OCI-LY1 (cell line): ENCODE measurements around the gene RBMS1.

Source experiments
- H2AFZ ChIP-seq: fragments of 200-600 bp; sonication (generic), shearing (Covaris generic); 2 replicates; pipeline ENCODE4 v1.6.0; 2014; ENCODE audit warnings: antibody characterized with exemption, mild to moderate bottlenecking, low read length
- H3F3A ChIP-seq: fragments of 200-600 bp; sonication (generic), shearing (Covaris generic); 2 replicates; pipeline ENCODE4 v1.6.0; 2014; ENCODE audit warnings: mild to moderate bottlenecking, antibody characterized with exemption, low read length, moderate library complexity; ENCODE audit not compliant: insufficient read depth
- H3K27ac ChIP-seq: fragments of 200-600 bp; sonication (generic); 2 replicates; pipeline ENCODE4 v1.5.1; 2014; ENCODE audit warnings: low read length, mixed run types, mild to moderate bottlenecking, low read depth; ENCODE audit not compliant: poor library complexity, severe bottlenecking
- H3K27me3 ChIP-seq: fragments of 200-600 bp; sonication (generic); 2 replicates; pipeline ENCODE4 v1.6.0; 2014; ENCODE audit warnings: antibody characterized with exemption, mild to moderate bottlenecking, low read length, moderate library complexity; ENCODE audit not compliant: insufficient read depth
- H3K36me3 ChIP-seq: fragments of 200-600 bp; sonication (generic); 2 replicates; pipeline ENCODE4 v1.6.1; 2014; ENCODE audit warnings: mild to moderate bottlenecking, antibody characterized with exemption, low read length, moderate library complexity, mixed read lengths; ENCODE audit not compliant: insufficient read depth
- H3K4me1 ChIP-seq: fragments of 200-600 bp; sonication (generic); 2 replicates; pipeline ENCODE4 v1.5.1; 2014; ENCODE audit warnings: mild to moderate bottlenecking, low read length, moderate library complexity; ENCODE audit not compliant: insufficient read depth, severe bottlenecking
- H3K4me2 ChIP-seq: fragments of 200-600 bp; sonication (generic), shearing (Covaris generic); 2 replicates; pipeline ENCODE4 v1.6.1; 2014; ENCODE audit warnings: low read length
- H3K4me3 ChIP-seq: fragments of 200-600 bp; sonication (generic); 2 replicates; pipeline ENCODE4 v1.5.1; 2014; ENCODE audit warnings: low read length, low read depth, mild to moderate bottlenecking, mixed read lengths; ENCODE audit not compliant: poor library complexity, severe bottlenecking
- H3K79me2 ChIP-seq: fragments of 200-600 bp; shearing (Covaris generic); 2 replicates; pipeline ENCODE4 v1.6.1; 2016; ENCODE audit warnings: mixed run types, low read length, mixed read lengths; ENCODE audit not compliant: insufficient read depth
- H3K9ac ChIP-seq: fragments of 200-600 bp; sonication (generic), shearing (Covaris generic); 2 replicates; pipeline ENCODE4 v1.6.1; 2014; ENCODE audit warnings: mild to moderate bottlenecking, low read length, mixed read lengths
- H3K9me2 ChIP-seq: fragments of 200-600 bp; sonication (generic), shearing (Covaris generic); 2 replicates; pipeline ENCODE4 v1.6.1; 2014; ENCODE audit warnings: low read depth, mild to moderate bottlenecking, low read length, mixed read lengths
- H3K9me3 ChIP-seq: fragments of 200-600 bp; shearing (Covaris generic); 2 replicates; pipeline ENCODE4 v1.6.1; 2014; ENCODE audit warnings: low read length, mixed read lengths
- H4K20me1 ChIP-seq: fragments of 200-600 bp; sonication (generic), shearing (Covaris generic); 2 replicates; pipeline ENCODE4 v1.6.0; 2016; ENCODE audit warnings: mild to moderate bottlenecking, low read length; ENCODE audit not compliant: insufficient read depth
- EZH2 ChIP-seq: fragments of 200-600 bp; sonication (generic), shearing (Covaris generic); IDR thresholded peaks from 2 replicates; pipeline ENCODE4 v1.8.0; 2017; ENCODE audit warnings: borderline replicate concordance, mixed run types, mild to moderate bottlenecking, antibody characterized with exemption, low read length, moderate library complexity, mixed read lengths
- TF ChIP-seq, protein P1 (sequence below): fragments of 200-600 bp; sonication (generic), shearing (Covaris generic); IDR thresholded peaks from 2 replicates; pipeline ENCODE4 v1.5.1; 2017; ENCODE audit warnings: mild to moderate bottlenecking, antibody characterized with exemption, low read length, moderate library complexity, mixed read lengths

Gene RBMS1

GRCh38 chr2:160406591-160407392 is 86.8 kb downstream of the RBMS1 start:
- Histone ChIP-seq H3K4me2 (peak overlapping the region; percentile 47), H3K4me3 (peak overlapping the region; percentile 66), H3K79me2 (no peaks in the 10 kb centered on the region), H3K9me3 (no peaks in the 10 kb centered on the region), H3F3A (no peaks in the 10 kb centered on the region), H2AFZ (no peak overlapping the region), H3K27ac (no peak overlapping the region), H3K36me3 (no peaks in the 10 kb centered on the region), H4K20me1 (no peaks in the 10 kb centered on the region), H3K9me2 (no peaks in the 10 kb centered on the region), H3K27me3 (no peaks in the 10 kb centered on the region), H3K4me1 (peaks cover 19% of the 10 kb centered on the region), H3K9ac (peak overlapping the region; percentile 60)
- TF ChIP-seq, protein P1, sequence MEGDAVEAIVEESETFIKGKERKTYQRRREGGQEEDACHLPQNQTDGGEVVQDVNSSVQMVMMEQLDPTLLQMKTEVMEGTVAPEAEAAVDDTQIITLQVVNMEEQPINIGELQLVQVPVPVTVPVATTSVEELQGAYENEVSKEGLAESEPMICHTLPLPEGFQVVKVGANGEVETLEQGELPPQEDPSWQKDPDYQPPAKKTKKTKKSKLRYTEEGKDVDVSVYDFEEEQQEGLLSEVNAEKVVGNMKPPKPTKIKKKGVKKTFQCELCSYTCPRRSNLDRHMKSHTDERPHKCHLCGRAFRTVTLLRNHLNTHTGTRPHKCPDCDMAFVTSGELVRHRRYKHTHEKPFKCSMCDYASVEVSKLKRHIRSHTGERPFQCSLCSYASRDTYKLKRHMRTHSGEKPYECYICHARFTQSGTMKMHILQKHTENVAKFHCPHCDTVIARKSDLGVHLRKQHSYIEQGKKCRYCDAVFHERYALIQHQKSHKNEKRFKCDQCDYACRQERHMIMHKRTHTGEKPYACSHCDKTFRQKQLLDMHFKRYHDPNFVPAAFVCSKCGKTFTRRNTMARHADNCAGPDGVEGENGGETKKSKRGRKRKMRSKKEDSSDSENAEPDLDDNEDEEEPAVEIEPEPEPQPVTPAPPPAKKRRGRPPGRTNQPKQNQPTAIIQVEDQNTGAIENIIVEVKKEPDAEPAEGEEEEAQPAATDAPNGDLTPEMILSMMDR = peak; percentile 18; the same call in 1 of the 2 replicates
- TF ChIP-seq EZH2 = no peak

- no peak overlapping the region for H3K27ac ChIP-seq
Observed at GRCh38 chr2:160405077-160405867, 88.3 kb downstream of the RBMS1 start.

More at GRCh38 chr2:160405077-160405867, 88.3 kb downstream of the RBMS1 start:
- Histone ChIP-seq H3K4me3 (no peak overlapping the region), H3K79me2 (no peaks in the 10 kb centered on the region), H3K27me3 (no peaks in the 10 kb centered on the region), H3K9me3 (no peaks in the 10 kb centered on the region), H3K4me1 (peaks cover 12% of the 10 kb centered on the region), H3K4me2 (no peak overlapping the region), H3K9me2 (no peaks in the 10 kb centered on the region), H2AFZ (no peak overlapping the region), H3K9ac (no peak overlapping the region), H3F3A (no peaks in the 10 kb centered on the region), H4K20me1 (no peaks in the 10 kb centered on the region), H3K36me3 (no peaks in the 10 kb centered on the region)
- no peak for TF ChIP-seq EZH2
- TF ChIP-seq, protein P1 = no peak
